Measurements from ENCODE around the gene C1orf167.

C1orf167 gene

DNA sequence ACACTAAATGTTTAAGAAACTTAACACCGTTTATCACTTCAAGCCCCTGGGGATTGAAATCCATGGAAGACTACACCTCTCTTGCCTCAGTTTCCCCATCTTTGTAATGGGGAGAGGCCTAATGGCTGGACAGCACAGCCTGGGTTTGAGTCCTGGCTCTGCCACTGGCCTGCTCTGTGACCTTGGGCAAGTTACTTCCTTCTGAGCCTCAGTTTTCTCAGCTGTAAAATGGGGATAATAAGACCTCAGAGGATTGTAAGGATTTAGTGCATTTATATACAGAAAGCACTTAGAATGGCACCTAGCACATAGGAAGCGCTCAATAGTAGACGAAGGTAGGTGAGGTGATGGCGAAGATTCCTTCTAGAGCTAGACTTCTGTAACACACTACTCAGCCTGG, 20.5 kb upstream of the C1orf167 start:
- H3K4me1 ChIP-seq (ENCODE audit: low read depth, poor library complexity, severe bottlenecking), result peaks cover 19% of the 10 kb centered on the region
- H3K9ac ChIP-seq, result no peak overlapping the region
- H4K20me1 ChIP-seq (ENCODE audit: insufficient read depth), result no peaks in the 10 kb centered on the region
- H3K4me2 ChIP-seq, result no peak overlapping the region
- TF ChIP-seq, protein P1, sequence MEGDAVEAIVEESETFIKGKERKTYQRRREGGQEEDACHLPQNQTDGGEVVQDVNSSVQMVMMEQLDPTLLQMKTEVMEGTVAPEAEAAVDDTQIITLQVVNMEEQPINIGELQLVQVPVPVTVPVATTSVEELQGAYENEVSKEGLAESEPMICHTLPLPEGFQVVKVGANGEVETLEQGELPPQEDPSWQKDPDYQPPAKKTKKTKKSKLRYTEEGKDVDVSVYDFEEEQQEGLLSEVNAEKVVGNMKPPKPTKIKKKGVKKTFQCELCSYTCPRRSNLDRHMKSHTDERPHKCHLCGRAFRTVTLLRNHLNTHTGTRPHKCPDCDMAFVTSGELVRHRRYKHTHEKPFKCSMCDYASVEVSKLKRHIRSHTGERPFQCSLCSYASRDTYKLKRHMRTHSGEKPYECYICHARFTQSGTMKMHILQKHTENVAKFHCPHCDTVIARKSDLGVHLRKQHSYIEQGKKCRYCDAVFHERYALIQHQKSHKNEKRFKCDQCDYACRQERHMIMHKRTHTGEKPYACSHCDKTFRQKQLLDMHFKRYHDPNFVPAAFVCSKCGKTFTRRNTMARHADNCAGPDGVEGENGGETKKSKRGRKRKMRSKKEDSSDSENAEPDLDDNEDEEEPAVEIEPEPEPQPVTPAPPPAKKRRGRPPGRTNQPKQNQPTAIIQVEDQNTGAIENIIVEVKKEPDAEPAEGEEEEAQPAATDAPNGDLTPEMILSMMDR (conservative IDR thresholded peaks at IDR 0.05; ENCODE audit: low read depth, low read length), result no peak
- H3K4me3 ChIP-seq (IDR thresholded peaks at IDR 0.05; ENCODE audit: insufficient read depth, low read depth, low read length), result no peak overlapping the region
- H3K36me3 ChIP-seq (ENCODE audit: insufficient read depth), result no peaks in the 10 kb centered on the region
- H2AFZ ChIP-seq (ENCODE audit: low read depth), result no peak overlapping the region
- H3K27me3 ChIP-seq (ENCODE audit: insufficient read depth, low read depth), result no peaks in the 10 kb centered on the region
- no peak overlapping the region for H3K27ac ChIP-seq
- no peaks in the 10 kb centered on the region for H3K79me2 ChIP-seq (ENCODE audit: insufficient read depth, low read depth)

DNA sequence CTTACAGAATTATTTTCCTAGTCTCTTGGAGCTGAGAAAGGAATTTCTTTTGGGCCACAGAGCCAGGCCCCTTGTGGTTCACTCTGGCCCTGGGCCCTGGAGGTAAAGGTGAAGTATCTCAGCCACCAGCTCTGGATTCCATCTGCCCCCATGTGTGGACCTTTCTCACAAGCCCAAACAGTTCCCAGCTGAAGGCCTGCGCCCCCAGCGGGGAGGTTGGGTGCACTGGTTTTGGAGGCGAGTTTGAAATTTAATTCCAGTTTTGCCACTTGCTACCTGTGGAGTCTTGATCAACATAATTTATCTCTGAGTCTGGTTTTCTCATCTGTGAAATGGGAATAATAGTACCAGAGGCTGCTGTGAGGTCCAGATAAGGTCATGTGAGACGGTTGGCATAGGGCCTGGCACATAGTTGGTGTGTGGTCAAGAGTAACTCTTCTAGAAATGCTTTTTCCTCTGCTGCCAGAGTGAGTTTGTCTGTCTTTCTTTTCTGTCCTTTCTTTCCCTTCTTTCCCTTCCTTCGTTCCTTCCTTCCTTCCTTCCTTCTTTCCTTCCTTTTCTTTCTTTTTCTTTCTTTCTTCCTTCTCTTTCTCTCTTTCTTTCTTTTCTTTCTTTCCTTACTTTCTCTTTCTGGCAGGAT, 20.0 kb upstream of the C1orf167 start:
- H3K4me2 ChIP-seq, result no peak overlapping the region
- H3K9ac ChIP-seq, result no peak overlapping the region
- no peak overlapping the region for H2AFZ ChIP-seq (ENCODE audit: low read depth)
- H3K4me1 ChIP-seq (ENCODE audit: low read depth, poor library complexity, severe bottlenecking), result peaks cover 18% of the 10 kb centered on the region
- no peak overlapping the region for H3K27ac ChIP-seq
- TF ChIP-seq, protein P1 (conservative IDR thresholded peaks at IDR 0.05; ENCODE audit: low read depth, low read length), result no peak
- no peaks in the 10 kb centered on the region for H3K36me3 ChIP-seq (ENCODE audit: insufficient read depth)
- no peaks in the 10 kb centered on the region for H3K27me3 ChIP-seq (ENCODE audit: insufficient read depth, low read depth)
- no peaks in the 10 kb centered on the region for H4K20me1 ChIP-seq (ENCODE audit: insufficient read depth)
- H3K79me2 ChIP-seq (ENCODE audit: insufficient read depth, low read depth), result no peaks in the 10 kb centered on the region
- no peak overlapping the region for H3K4me3 ChIP-seq (IDR thresholded peaks at IDR 0.05; ENCODE audit: insufficient read depth, low read depth, low read length)

GRCh38 chr1:11744287-11744686, 17.7 kb upstream of the C1orf167 start:
- H3K4me1 ChIP-seq (ENCODE audit: low read depth, poor library complexity, severe bottlenecking), result peaks cover 17% of the 10 kb centered on the region
- no peak overlapping the region for H3K4me3 ChIP-seq (IDR thresholded peaks at IDR 0.05; ENCODE audit: insufficient read depth, low read depth, low read length)
- H3K36me3 ChIP-seq (ENCODE audit: insufficient read depth), result no peaks in the 10 kb centered on the region
- H3K4me2 ChIP-seq, result no peak overlapping the region
- no peaks in the 10 kb centered on the region for H4K20me1 ChIP-seq (ENCODE audit: insufficient read depth)
- no peak overlapping the region for H3K27ac ChIP-seq
- H3K27me3 ChIP-seq (ENCODE audit: insufficient read depth, low read depth), result no peaks in the 10 kb centered on the region
- no peak overlapping the region for H3K9ac ChIP-seq
- no peak overlapping the region for H2AFZ ChIP-seq (ENCODE audit: low read depth)
- no peaks in the 10 kb centered on the region for H3K79me2 ChIP-seq (ENCODE audit: insufficient read depth, low read depth)
- TF ChIP-seq, protein P1 (conservative IDR thresholded peaks at IDR 0.05; ENCODE audit: low read depth, low read length), result no peak

DNA sequence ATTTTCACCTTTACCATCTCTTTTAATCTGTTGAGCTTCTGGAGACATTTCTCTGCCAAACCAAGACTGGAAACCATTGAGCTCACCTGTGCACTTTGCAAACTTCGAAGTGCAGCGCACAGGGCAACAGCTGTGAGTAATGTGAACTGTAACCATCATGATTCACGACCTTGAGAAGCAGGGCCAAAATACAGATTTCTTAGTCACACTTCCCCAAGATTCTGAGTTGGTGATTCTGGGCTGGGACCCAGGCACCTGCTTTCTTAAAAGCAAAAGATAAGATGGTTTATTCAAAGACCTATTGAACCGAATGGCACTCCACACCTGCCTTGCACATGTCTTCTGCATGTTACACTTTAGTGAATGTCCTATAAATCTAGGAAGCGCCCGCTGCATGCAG, 15.9 kb upstream of the C1orf167 start:
- no peaks in the 10 kb centered on the region for H4K20me1 ChIP-seq (ENCODE audit: insufficient read depth)
- no peak overlapping the region for H3K4me3 ChIP-seq (IDR thresholded peaks at IDR 0.05; ENCODE audit: insufficient read depth, low read depth, low read length)
- H3K27ac ChIP-seq, result no peak overlapping the region
- no peak overlapping the region for H2AFZ ChIP-seq (ENCODE audit: low read depth)
- peaks cover 11% of the 10 kb centered on the region for H3K4me1 ChIP-seq (ENCODE audit: low read depth, poor library complexity, severe bottlenecking)
- no peaks in the 10 kb centered on the region for H3K79me2 ChIP-seq (ENCODE audit: insufficient read depth, low read depth)
- no peaks in the 10 kb centered on the region for H3K27me3 ChIP-seq (ENCODE audit: insufficient read depth, low read depth)
- H3K36me3 ChIP-seq (ENCODE audit: insufficient read depth), result no peaks in the 10 kb centered on the region
- TF ChIP-seq, protein P1 (conservative IDR thresholded peaks at IDR 0.05; ENCODE audit: low read depth, low read length), result no peak
- no peak overlapping the region for H3K9ac ChIP-seq
- H3K4me2 ChIP-seq, result no peak overlapping the region

Data from KMS-11 (cell line).